Liver (tissue), 9 donors: Measurements from ENCODE around the gene RSU1. TPM values are rescaled to one million over a fixed set of nuclear protein-coding genes. Genes with fewer than 3 reads are reported as not detected.

Experiments
- DNase-seq: peaks from one replicate; pipeline ENCODE4 v3.0.0-alpha.2; 2017; ENCODE audit warnings: low spot score
- H3K27ac ChIP-seq, 2 donors: one replicate each; pipeline ENCODE4 v1.7.0; 2013; ENCODE audit warnings: inconsistent platforms in 2 of 2, low read length in 2 of 2, control low read depth in 1 of 2, low read depth in 1 of 2, mild to moderate bottlenecking in 1 of 2
- H3K27me3 ChIP-seq, 4 donors: one replicate each; pipeline versions ENCODE4 v1.6.1 to v1.7.0; 2013; ENCODE audit warnings: low read length in 3 of 4, inconsistent platforms in 1 of 4, mild to moderate bottlenecking in 1 of 4, moderate library complexity in 1 of 4; ENCODE audit not compliant: control insufficient read depth in 4 of 4, insufficient read depth in 4 of 4
- H3K36me3 ChIP-seq, 4 donors: one replicate each; pipeline versions ENCODE4 v1.6.1 to v1.7.0; 2013; ENCODE audit warnings: low read length in 3 of 4, mild to moderate bottlenecking in 3 of 4, low read depth in 1 of 4, moderate library complexity in 1 of 4; ENCODE audit not compliant: control insufficient read depth in 4 of 4, insufficient read depth in 3 of 4
- H3K4me1 ChIP-seq, 4 donors: one replicate each; pipeline versions ENCODE4 v1.6.1 to v1.7.0; 2013; ENCODE audit warnings: low read length in 3 of 4, mild to moderate bottlenecking in 3 of 4, moderate library complexity in 1 of 4; ENCODE audit not compliant: control insufficient read depth in 4 of 4, insufficient read depth in 4 of 4
- H3K4me3 ChIP-seq, 3 donors: one replicate each; pipeline versions ENCODE4 v1.6.1 to v1.7.0; 2013; ENCODE audit warnings: low read length in 3 of 3, control low read depth in 1 of 3, low read depth in 1 of 3, mild to moderate bottlenecking in 1 of 3
- H3K9ac ChIP-seq, 2 donors: one replicate each; pipeline ENCODE4 v1.7.0; 2013; ENCODE audit warnings: low read length in 2 of 2, mild to moderate bottlenecking in 2 of 2, moderate library complexity in 2 of 2, control low read depth in 1 of 2, low read depth in 1 of 2
- H3K9me3 ChIP-seq, 4 donors: one replicate each; pipeline versions ENCODE4 v1.6.1 to v1.7.0; 2013; ENCODE audit warnings: low read length in 3 of 4; ENCODE audit not compliant: control insufficient read depth in 4 of 4
- EGR1 ChIP-seq, 2 donors: IDR thresholded peaks; 2 replicates each; pipeline ENCODE4 v1.6.1; 2016 to 2018; ENCODE audit warnings: antibody characterized with exemption in 2 of 2, low read depth in 2 of 2
- FOXA1 ChIP-seq: IDR thresholded peaks from 2 replicates; pipeline ENCODE4 v1.6.1; 2016; ENCODE audit warnings: antibody characterized with exemption
- FOXA2 ChIP-seq: IDR thresholded peaks from 2 replicates; pipeline ENCODE4 v1.6.1; 2016; ENCODE audit warnings: antibody characterized with exemption
- GABPA ChIP-seq, 2 donors: IDR thresholded peaks in 1 of 2; conservative IDR thresholded peaks in 1 of 2; 2 replicates each; pipeline ENCODE4 v1.6.1; 2016; ENCODE audit warnings: antibody characterized with exemption in 2 of 2, mild to moderate bottlenecking in 1 of 2, moderate library complexity in 1 of 2
- HNF4A ChIP-seq, 2 donors: conservative IDR thresholded peaks; 2 replicates each; pipeline ENCODE4 v1.6.1; 2016; ENCODE audit warnings: antibody characterized with exemption in 2 of 2, mild to moderate bottlenecking in 2 of 2
- HNF4G ChIP-seq: IDR thresholded peaks from 2 replicates; pipeline ENCODE4 v1.6.1; 2016; ENCODE audit warnings: antibody characterized with exemption
- JUND ChIP-seq, 2 donors: IDR thresholded peaks; 2 replicates each; pipeline ENCODE4 v1.6.1; 2016; ENCODE audit warnings: antibody characterized with exemption in 2 of 2
- NR2F2 ChIP-seq: IDR thresholded peaks from 2 replicates; pipeline ENCODE4 v1.6.1; 2016; ENCODE audit warnings: antibody characterized with exemption
- RAD21 ChIP-seq, 2 donors: IDR thresholded peaks; 2 replicates each; pipeline ENCODE4 v1.6.1; 2016; ENCODE audit warnings: antibody characterized with exemption in 2 of 2, mild to moderate bottlenecking in 2 of 2
- RXRA ChIP-seq, 2 donors: IDR thresholded peaks; 2 replicates each; pipeline ENCODE4 v1.6.1; 2017 to 2018; ENCODE audit warnings: antibody characterized with exemption in 2 of 2, mild to moderate bottlenecking in 1 of 2
- SP1 ChIP-seq: IDR thresholded peaks from 2 replicates; pipeline ENCODE4 v1.6.1; 2018; ENCODE audit warnings: antibody characterized with exemption, mild to moderate bottlenecking
- TAF1 ChIP-seq: conservative IDR thresholded peaks from 2 replicates; pipeline ENCODE4 v1.6.1; 2016; ENCODE audit warnings: antibody characterized with exemption, mild to moderate bottlenecking
- YY1 ChIP-seq: IDR thresholded peaks from 2 replicates; pipeline ENCODE4 v1.6.1; 2016; ENCODE audit warnings: antibody characterized with exemption, mild to moderate bottlenecking
- WGBS: extraction: QIAGEN DNeasy Blood & Tissue Kit; methylation state at CpG from one replicate; pipeline ENCODE4 v1.1.7; 2013; 5-methylcytosine and 5-hydroxymethylcytosine counted together
- polyA plus RNA-seq, 2 donors: library from polyadenylated mRNA; stranded (reverse) in 1 of 2; unstranded in 1 of 2; fragments of 200-250 nt in 1 of 2; fragments of >200 nt in 1 of 2; fragmentation: Nextera tagmentation in 1 of 2; extraction: Ambion mirVana in 1 of 2; gene quantifications; one replicate each; pipeline versions ENCODE4 v1.2.1 to v1.2.3, GENCODE V29; 2013 to 2015
- total RNA-seq, 2 donors: library from RNA; depleted of rRNA; stranded (reverse); fragments of >200 nt; gene quantifications; one replicate each; pipeline ENCODE4 v1.2.3, GENCODE V29; 2014
- TF ChIP-seq, protein P1 (sequence below): IDR thresholded peaks from 2 replicates; pipeline ENCODE4 v1.6.1; 2016; ENCODE audit warnings: antibody characterized with exemption
- TF ChIP-seq, protein P2 (sequence below): IDR thresholded peaks from 2 replicates; pipeline ENCODE4 v1.6.1; 2016; ENCODE audit warnings: antibody characterized with exemption
- TF ChIP-seq, protein P3 (sequence below): IDR thresholded peaks from 2 replicates; pipeline ENCODE4 v1.6.1; 2016; ENCODE audit warnings: antibody characterized with exemption, mild to moderate bottlenecking
- TF ChIP-seq, protein P4 (sequence below): fragments of 150-350 bp; IDR thresholded peaks from 2 replicates; pipeline ENCODE4 v1.5.1; 2017; ENCODE audit warnings: improper control_type of control experiment, low read depth, low read length; ENCODE audit not compliant: missing input control
- TF ChIP-seq, protein P5 (sequence below): IDR thresholded peaks from 2 replicates; pipeline ENCODE4 v1.6.1; 2016; ENCODE audit warnings: antibody characterized with exemption
- donor health status: healthy.
- donor health status: healthy.
- donor health status: healthy.
- donor health status: healthy.
- donor health status: healthy.

The RSU1 gene
- total and polyA plus RNA-seq, 4 donors: 19.2 to 38.2 (median 28.0) TPM

DNA sequence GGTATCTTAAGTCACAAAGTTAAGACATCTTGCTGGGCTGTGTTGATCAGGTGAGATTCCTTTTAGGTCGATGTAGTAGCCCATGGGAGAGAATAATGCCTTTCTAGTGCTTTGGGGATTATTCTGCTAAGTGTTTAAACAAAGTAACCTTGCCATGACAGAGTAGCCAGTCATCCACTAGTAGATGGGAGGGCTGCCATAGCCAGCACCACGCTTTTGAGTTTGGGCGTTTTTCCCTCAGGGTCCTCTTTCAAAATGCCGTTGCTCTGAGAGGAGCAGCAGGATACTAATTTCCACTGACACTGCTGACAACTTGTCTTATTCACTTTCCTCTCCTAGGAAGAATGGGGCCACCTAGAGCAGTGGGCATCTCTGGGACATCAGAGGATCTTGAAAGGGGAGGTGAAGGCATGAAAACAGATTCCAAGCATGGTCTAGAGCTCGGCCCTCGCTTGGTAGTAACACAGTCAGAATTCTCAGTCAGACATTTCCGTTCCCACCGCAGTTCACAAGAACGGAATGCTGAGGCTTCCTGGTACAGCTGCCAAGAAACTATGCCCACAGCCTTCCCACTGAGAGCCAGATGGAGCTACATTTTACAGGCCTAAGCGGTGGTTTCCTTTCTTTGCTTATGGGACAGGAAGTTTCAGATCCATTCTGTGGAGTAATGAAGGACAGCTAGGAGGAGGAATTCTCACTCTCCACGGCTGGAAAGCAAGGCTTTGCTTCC lies 15.3 kb upstream of the RSU1 start:
- Histone ChIP-seq H3K27me3 (no peaks in the 10 kb centered on the region), H3K9me3 (no peaks in the 10 kb centered on the region), H3K9ac (no peak overlapping the region), H3K4me3 (no peak overlapping the region), H3K4me1 (peaks cover 0 to 3% (median 0%) of the 10 kb centered on the region in 4 donors), H3K36me3 (no peaks in the 10 kb centered on the region), H3K27ac (peak overlapping the region in 1 of 2 donors; percentile 37)
- DNase-seq: no peak
- 53% methylated on average over 11 of the region's 11 CpGs for WGBS
- TF ChIP-seq, protein P1, sequence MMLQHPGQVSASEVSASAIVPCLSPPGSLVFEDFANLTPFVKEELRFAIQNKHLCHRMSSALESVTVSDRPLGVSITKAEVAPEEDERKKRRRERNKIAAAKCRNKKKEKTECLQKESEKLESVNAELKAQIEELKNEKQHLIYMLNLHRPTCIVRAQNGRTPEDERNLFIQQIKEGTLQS: no peak
- TF ChIP-seq NR2F2 (no peak), RXRA (IDR thresholded peaks at IDR 0.05) (no peak), YY1 (no peak), SP1 (peak; percentile 14)
- TF ChIP-seq, protein P2, sequence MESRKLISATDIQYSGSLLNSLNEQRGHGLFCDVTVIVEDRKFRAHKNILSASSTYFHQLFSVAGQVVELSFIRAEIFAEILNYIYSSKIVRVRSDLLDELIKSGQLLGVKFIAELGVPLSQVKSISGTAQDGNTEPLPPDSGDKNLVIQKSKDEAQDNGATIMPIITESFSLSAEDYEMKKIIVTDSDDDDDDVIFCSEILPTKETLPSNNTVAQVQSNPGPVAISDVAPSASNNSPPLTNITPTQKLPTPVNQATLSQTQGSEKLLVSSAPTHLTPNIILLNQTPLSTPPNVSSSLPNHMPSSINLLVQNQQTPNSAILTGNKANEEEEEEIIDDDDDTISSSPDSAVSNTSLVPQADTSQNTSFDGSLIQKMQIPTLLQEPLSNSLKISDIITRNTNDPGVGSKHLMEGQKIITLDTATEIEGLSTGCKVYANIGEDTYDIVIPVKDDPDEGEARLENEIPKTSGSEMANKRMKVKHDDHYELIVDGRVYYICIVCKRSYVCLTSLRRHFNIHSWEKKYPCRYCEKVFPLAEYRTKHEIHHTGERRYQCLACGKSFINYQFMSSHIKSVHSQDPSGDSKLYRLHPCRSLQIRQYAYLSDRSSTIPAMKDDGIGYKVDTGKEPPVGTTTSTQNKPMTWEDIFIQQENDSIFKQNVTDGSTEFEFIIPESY: no peak

DNA sequence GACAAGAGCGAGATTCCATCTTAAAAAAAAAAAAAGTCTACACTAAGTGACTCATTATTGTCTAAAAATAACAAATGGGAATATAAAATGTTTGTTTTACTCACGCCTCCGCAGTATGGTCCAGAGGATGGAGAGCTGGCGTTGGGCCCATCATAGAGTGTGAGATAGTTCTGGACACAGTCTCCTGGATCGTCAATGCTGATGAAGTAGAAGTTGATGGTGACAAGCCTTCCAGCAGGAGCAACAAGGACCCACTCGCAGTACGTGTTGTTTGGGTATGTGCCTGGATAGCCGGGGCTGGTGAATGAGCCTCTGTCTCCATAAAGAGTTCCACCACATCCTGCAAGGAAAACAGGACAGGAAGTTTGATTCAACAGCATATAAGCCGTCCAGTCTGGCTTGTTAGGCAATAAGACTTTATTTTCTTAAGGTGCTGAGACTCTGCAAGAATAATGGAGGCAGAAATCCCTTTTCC lies 11.5 kb upstream of the RSU1 start:
- 61% methylated on average over 9 of the region's 9 CpGs for WGBS

More for the DNA sequence above, 11.5 kb upstream of the RSU1 start:
- no peaks in the 10 kb centered on the region for H3K9me3 ChIP-seq
- no peaks in the 10 kb centered on the region for H3K27me3 ChIP-seq
- H3K9ac ChIP-seq: no peak overlapping the region
- H3K4me1 ChIP-seq: peaks cover 0 to 3% (median 0%) of the 10 kb centered on the region in 4 donors
- TF ChIP-seq, protein P3, sequence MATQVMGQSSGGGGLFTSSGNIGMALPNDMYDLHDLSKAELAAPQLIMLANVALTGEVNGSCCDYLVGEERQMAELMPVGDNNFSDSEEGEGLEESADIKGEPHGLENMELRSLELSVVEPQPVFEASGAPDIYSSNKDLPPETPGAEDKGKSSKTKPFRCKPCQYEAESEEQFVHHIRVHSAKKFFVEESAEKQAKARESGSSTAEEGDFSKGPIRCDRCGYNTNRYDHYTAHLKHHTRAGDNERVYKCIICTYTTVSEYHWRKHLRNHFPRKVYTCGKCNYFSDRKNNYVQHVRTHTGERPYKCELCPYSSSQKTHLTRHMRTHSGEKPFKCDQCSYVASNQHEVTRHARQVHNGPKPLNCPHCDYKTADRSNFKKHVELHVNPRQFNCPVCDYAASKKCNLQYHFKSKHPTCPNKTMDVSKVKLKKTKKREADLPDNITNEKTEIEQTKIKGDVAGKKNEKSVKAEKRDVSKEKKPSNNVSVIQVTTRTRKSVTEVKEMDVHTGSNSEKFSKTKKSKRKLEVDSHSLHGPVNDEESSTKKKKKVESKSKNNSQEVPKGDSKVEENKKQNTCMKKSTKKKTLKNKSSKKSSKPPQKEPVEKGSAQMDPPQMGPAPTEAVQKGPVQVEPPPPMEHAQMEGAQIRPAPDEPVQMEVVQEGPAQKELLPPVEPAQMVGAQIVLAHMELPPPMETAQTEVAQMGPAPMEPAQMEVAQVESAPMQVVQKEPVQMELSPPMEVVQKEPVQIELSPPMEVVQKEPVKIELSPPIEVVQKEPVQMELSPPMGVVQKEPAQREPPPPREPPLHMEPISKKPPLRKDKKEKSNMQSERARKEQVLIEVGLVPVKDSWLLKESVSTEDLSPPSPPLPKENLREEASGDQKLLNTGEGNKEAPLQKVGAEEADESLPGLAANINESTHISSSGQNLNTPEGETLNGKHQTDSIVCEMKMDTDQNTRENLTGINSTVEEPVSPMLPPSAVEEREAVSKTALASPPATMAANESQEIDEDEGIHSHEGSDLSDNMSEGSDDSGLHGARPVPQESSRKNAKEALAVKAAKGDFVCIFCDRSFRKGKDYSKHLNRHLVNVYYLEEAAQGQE: no peak
- no peak for TF ChIP-seq YY1
- TF ChIP-seq HNF4A (conservative IDR thresholded peaks at IDR 0.05): no peak
- TF ChIP-seq TAF1: no peak
- no peak for TF ChIP-seq RAD21 (IDR thresholded peaks at IDR 0.05)
- TF ChIP-seq, protein P4, sequence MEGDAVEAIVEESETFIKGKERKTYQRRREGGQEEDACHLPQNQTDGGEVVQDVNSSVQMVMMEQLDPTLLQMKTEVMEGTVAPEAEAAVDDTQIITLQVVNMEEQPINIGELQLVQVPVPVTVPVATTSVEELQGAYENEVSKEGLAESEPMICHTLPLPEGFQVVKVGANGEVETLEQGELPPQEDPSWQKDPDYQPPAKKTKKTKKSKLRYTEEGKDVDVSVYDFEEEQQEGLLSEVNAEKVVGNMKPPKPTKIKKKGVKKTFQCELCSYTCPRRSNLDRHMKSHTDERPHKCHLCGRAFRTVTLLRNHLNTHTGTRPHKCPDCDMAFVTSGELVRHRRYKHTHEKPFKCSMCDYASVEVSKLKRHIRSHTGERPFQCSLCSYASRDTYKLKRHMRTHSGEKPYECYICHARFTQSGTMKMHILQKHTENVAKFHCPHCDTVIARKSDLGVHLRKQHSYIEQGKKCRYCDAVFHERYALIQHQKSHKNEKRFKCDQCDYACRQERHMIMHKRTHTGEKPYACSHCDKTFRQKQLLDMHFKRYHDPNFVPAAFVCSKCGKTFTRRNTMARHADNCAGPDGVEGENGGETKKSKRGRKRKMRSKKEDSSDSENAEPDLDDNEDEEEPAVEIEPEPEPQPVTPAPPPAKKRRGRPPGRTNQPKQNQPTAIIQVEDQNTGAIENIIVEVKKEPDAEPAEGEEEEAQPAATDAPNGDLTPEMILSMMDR: no peak
- TF ChIP-seq EGR1 (IDR thresholded peaks at IDR 0.05; ENCODE audit: low read depth in 2 of 2): no peak
- TF ChIP-seq SP1: no peak
- TF ChIP-seq JUND (IDR thresholded peaks at IDR 0.05): no peak
- TF ChIP-seq, protein P2: no peak
- TF ChIP-seq NR2F2: no peak
- TF ChIP-seq RXRA (IDR thresholded peaks at IDR 0.05): no peak
- TF ChIP-seq FOXA1: no peak
- no peak for TF ChIP-seq FOXA2
- TF ChIP-seq, protein P5, sequence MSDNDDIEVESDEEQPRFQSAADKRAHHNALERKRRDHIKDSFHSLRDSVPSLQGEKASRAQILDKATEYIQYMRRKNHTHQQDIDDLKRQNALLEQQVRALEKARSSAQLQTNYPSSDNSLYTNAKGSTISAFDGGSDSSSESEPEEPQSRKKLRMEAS: no peak
- no peak for TF ChIP-seq HNF4G
- TF ChIP-seq GABPA (IDR thresholded peaks at IDR 0.05 in 1 of 2, conservative IDR thresholded peaks at IDR 0.05 in 1 of 2): no peak
- TF ChIP-seq, protein P1: no peak
- H3K4me3 ChIP-seq: no peak overlapping the region
- no peaks in the 10 kb centered on the region for H3K36me3 ChIP-seq
- DNase-seq: no peak
- H3K27ac ChIP-seq: no peak overlapping the region
